GM18861 (cell line): ENCODE data around the gene C6orf62.
"Not testable (repeated sequence)": the region's sequence is repeated elsewhere in the genome, so short reads cannot be mapped to it uniquely, and the experiment has no call there.

ENCODE experiments used
- ATAC-seq: cut with Tn5 transposase; IDR thresholded peaks from one replicate; pipeline ENCODE4 v1.9.1; 2021; ENCODE audit not compliant: unreplicated experiment

Gene C6orf62

DNA sequence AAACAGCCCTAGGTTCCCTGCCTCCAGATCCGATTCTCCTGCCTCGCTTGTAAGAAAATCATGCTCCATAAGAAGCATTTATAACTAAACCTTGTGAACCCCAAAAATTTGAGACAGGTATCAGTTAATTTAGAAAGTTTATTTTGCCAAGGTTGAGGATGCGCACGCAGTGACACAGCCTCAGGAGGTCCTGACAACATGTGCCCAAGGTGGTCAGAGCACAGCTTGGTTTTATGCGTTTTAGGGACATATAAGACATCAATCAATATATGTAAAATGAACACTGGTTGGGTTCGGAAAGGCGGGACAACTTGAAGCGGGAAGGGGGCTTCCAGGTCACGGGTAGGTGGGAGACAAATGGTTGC lies 50.0 kb downstream of the C6orf62 start:
- no peak for ATAC-seq

DNA sequence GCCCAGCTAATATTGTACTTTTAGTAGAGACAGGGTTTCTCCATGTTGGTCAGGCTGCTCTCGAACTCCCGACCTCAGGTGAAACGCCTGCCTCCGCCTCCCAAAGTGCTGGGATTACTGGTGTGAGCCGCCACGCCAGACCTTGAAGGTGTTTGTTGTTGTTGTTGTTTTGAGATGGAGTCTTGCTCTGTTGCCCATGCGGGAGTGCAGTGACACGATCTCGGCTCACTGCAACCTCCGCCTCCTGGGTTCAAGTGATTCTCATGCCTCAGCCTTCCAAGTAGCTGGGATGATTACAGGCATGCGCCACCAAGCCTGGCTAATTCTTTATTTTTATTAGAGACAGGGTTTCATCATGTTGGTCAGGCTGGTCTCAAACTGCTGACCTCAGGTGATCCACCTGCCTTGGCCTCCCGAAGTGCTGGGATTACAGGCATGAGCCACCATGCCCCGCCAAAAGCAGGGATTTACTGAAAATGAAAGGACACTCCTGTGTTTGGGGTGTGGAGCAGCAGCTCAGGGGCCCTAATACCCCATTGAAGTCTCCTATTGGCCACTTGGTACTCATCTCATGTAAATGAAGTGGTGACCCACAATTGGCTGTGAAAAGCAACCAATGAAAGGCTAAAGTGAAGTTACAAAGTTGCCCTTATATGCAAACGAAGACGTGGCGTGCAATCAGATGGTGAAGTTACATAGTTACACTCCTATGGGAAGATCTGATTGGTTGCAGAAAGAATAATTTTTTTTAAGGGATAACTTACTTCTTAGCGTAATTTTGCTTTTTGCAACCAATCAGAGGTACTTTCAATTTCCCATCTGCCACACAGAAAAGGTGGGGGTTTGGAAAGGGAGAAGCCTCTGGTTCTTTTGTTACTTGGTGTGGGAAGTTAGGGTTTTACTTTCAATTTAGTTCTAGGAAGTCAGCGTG lies 50.6 kb downstream of the C6orf62 start:
- ATAC-seq: not testable (repeated sequence)

DNA sequence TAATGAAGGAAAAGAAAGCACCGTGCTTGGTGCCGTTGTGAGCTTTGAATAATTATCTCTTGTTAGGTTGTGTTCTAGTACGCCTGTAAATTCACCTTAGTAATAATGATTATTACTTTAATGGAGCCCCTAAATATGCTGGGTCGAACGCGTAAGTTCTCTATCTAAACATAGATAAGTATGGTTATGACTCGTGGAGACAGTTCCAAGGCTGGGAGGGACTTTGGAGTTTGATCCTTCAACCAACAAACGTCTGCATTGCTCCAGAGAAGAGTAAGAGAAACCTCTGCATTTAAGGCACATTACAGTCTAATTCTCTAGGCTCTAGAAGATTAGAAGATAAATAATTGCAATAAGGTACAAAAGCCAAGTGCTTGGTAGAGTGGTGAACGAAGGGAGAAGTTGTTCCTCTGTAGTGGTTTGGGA lies 51.6 kb downstream of the C6orf62 start:
- ATAC-seq: no peak

DNA sequence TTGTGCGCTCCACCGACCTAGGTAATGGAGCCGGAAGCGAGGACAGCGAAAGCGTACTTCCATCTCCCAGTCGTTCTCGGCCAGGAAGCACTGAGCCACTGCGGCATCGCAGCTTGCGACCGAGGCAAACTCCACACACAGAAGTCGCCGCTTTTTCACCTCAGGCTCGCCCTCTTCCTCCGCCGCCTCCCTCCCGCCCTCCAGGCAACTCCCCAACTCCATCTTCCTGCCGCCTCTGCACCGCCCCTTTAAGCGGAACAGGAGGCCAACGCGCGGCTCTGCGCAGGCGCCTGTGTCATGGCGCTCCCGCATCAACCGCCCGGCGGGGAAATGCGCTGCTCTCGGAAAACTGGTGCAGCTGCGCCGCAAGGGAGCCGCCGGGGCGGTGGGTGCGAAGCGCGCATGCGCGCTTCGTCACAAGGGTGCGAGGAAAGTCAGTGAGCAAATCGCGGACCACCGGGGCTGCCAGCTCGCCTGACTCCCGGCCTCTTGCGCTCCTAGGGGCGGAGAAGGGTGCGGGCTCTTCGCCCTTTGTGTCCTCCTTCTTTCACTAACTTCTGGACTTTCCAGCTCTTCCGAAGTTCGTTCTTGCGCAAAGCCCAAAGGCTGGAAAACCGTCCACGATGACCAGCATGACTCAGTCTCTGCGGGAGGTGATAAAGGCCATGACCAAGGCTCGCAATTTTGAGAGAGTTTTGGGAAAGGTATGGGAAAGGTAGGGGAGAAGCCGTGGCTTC lies 52.1 kb downstream of the C6orf62 start, which contains the start of the genes ACOT13 and TDP2:
ACOT13 (plus strand) TSS at position 437 of the 737 bp plus-strand sequence; CDS start at position 624, 187 bp downstream.
TDP2 (minus strand) TSS at position 259 of the 737 bp plus-strand sequence; CDS start at position 222, 37 bp downstream.
- peak; percentile 93 for ATAC-seq

DNA sequence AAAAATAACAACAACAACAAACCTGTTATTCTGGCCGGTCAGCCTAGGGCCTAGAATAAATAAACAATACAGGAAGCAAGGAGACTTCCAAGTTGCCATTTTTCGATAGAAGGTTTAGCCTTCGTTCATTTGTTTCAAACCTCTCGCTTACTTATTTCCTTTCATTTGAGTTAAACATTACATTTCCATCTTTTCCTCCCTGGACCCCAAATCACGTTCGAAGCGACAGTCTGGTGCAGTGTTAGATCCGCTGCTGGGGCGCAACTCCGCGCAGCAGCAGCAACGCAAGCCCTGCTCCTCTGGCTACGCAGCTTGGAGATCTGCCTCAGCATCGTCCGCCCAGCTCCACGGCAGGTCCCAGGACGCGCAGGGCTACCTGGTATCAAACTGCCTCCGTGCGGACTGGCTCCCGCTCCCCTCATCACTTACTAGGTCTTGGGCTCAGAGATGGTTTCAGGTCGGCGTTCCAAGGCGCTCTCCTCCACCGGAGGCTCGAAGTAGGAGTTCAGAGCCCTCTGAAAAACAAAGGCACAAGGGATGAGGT lies 52.8 kb downstream of the C6orf62 start:
- no peak for ATAC-seq

DNA sequence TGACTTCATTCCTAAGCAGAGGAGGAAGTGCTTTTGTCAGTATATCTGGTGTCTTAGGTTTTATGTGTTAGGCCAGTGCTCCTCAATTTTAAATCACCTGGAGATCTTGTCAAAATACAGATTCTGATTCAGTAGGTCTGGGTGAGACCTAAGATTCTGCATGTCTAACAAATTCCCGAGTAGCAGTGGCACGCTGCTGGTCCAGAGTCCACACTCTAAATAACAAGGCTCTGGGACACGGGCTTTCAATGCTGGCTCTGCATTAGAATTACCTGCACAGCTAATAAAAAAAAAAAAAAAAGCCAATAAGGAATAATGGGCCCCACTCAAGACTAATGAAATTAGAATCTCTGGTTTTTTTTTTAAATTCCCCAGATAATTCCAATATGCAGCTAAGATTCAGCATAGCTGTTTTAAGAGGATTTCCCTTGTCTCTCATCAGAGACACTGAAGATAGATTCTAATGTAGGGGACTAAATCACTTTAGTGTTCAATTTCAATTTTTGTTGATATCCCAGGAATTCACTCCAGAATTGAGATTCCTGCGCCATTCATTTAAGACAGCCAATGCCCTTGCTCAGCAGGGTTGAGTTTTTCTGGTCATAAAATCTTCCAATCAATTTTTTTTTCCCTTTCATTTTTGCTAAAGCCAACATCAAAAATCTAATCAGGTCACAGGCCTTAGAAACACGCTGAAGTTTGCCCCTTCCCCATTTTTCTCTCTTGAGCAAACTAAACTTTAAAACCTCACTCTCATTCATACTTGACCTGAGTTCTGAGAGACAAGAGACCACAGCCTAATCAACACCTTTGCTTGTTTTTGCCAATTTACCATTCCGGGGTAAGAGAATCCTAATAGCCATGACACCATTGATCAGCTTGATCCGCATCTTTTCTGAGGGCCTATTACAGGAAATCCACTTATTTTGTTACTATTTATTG lies 54.6 kb downstream of the C6orf62 start:
- no peak for ATAC-seq

DNA sequence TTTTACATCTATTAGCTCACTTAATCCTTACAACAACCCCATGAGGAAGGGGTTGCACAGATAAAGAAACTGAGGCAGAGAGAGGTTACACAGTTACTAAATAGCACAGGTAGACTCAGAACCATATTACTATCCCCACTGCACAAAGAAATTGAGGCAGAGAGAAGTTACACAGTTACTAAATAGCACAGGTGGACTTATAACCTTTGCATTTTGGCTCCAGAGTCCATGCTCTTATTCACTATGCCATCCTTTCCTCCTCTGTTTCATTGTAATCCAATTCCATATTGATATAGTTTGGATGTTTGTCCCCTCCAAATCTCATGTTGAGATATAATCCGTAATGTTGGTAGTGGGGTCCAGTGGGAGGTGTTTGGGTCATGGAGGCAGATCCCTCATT lies 55.8 kb downstream of the C6orf62 start:
- no peak for ATAC-seq

DNA sequence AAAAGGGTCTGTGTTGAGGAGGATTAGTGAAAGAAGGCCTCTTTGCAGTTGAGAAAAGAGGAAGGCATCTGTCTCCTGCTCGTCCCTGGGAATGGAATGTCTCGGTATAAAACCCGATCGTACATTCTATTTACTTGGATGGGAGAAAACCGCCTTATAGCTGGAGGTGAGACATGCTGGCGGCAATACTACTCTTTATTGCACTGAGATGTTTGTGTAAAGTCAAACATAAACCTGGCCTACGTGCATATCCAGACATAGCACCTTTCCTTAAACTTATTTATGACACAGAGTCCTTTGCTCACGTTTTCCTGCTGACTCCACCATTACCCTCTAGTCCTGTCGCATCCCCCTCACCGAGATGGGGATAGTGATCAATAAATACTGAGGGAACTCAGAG lies 56.7 kb downstream of the C6orf62 start:
- no peak for ATAC-seq

DNA sequence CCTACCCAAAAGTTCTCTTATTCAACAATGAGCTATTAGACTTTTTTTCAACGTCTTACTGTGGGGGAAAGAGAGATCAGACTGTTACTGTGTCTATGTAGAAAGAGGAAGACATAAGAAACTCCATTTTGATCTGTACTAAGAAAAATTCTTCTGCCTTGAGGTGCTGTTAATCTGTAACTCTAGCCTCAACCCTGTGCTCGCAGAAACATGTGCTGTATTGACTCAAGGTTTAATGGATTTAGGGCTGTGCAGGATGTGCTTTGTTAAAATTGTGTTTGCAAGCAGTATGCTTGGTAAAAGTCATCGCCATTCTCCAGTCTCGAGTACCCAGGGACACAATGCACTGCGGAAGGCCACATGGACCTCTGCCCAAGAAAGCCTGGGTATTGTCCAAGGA lies 57.2 kb downstream of the C6orf62 start:
- ATAC-seq: not testable (repeated sequence)

DNA sequence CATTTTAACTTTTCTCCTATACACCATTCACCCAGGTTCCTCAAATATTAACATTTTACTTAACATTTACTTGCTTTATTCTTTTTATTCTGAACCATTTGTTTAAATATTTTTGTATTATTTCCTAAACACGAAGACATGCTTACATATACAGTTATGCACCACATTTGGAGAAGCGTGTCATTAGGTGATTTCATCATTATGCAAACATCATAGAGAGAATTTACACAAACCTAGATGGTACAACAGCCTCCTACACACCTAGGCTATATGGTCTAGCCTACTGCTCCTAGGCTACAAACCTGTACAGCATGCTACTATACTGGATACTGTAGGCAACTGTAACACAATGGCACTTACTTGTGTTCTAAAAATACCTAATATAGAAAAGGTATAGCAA lies 58.8 kb downstream of the C6orf62 start:
- ATAC-seq: no peak

DNA sequence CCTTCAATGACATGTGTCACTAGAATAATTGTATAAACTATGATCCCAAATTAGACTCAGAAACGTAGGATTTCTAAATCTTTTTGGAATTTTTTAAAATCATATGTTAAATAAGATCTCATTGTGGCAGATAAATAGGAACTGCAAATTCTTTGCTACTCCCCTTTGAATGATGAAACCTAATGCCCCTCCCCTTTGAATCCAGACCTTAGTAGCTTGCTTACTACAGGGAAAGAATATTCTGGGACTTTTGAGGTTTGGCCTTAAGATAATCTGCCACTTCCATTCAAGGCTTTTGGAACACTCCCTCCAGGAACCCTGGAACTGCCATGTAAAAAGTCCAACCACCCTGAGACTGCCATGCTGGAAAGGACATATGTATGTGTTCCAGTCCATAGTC lies 59.4 kb downstream of the C6orf62 start:
- no peak for ATAC-seq

DNA sequence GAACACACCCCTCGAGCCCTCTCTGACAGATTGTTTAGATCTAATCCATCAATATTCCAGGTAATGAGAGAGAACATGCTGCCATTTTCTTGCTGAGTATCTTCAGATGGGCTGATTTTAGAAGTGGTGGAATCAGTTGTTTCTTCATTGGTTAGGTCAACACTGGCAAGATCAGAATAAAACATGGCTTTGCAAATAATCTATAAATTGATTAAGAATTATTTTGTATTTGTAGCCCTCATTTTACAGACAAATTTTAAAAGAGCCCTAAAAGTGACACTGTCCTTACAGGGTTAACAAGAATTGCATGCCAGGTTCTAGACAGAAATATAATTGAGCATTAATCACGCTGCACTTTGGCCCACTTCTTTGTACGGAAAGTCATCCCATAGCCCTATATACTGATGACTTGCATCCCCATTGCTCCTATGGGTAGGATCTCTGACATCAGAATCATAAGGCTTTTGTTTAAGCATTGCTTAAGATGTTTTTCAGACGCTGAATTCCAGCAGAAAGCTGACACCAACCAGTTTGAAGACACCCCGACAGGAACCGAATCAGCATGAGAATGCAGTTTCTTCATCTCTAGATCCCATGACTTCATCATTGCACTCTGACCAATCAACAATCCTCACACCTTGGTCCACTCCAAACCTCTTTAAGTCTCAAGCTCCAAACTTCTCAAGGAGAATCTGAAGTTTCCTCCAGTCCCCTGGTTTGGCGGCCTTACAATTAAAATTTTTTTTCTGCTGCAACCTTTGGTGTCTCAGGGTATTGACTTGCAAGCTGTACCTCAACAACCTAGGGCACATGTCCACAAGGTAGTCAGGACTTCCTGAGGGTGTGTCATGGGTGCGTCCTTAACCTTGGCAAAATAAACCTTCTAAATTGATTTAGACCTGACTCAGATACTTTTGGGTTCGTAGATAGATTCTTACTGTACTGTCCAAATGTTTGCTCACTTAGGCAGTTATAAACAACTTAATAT lies 60.1 kb downstream of the C6orf62 start:
- no peak for ATAC-seq

DNA sequence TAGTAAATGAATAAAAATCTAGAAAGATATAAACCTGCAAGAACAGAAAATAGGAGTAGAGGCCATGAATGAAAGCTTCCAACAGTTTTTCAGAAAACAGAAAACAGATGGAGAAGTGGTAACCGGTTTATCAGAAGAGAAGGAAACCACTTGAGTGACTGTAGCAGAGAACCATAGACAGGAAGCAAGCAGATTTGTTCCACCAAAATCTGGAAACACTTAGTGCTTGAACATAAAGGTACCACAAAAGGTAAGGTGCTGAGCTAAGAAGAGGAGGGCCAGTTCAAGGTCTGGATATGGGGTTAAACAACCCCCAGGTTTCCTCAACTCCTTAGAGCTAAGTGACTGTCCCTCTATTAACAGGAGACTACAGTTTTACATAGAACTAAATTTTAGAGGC lies 63.7 kb downstream of the C6orf62 start:
- ATAC-seq: no peak
